ENCODE measurements around the gene VSIG10L. TPM values are rescaled to one million over a fixed set of nuclear protein-coding genes. Genes with fewer than 3 reads are reported as not detected.
A peak's percentile ranks its signal among the peaks of the same experiment; 100 is the strongest.

Gene VSIG10L
- total RNA-seq, 1 donor from 2014 or later: 3.5 TPM

DNA sequence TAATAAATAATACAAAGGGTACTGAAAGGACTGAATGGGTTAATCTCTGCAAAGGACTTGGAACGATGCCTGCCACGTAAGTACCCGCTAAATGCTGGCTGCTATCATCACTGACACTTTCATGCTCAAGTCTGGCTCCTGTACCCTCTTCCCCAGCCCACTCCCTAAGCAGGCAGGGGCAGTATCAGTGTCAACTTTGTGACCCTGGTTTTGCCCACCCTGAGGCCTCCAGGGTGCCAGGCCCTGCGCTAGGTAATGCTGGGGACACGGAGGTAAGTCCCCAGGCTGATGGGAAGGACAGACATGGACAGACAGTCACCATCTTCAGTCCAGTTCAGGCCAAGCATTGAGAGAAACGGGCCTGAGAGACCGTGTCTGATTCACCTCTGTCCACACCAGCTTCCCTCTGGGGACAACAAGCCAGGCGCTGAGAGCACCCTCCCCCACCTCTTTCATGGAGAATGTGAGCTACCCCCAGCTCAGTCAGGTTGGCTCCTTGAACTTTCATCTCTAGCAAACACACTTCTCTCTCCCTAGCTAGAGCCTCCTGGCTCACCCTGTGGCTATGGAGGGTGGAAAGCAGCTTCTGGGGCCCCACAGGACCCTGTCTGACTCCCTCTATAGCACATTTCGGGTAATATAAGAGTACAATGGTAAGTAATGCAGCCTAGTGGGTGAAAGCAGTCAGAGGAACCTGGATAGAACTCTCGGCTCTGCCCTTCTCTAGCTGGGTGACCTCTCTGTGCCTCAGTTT is 23.4 kb upstream of the VSIG10L start:
- H3K36me3 Mint-ChIP-seq (ENCODE audit: unreplicated experiment): no peaks in the 10 kb centered on the region
- TF ChIP-seq, protein P1, sequence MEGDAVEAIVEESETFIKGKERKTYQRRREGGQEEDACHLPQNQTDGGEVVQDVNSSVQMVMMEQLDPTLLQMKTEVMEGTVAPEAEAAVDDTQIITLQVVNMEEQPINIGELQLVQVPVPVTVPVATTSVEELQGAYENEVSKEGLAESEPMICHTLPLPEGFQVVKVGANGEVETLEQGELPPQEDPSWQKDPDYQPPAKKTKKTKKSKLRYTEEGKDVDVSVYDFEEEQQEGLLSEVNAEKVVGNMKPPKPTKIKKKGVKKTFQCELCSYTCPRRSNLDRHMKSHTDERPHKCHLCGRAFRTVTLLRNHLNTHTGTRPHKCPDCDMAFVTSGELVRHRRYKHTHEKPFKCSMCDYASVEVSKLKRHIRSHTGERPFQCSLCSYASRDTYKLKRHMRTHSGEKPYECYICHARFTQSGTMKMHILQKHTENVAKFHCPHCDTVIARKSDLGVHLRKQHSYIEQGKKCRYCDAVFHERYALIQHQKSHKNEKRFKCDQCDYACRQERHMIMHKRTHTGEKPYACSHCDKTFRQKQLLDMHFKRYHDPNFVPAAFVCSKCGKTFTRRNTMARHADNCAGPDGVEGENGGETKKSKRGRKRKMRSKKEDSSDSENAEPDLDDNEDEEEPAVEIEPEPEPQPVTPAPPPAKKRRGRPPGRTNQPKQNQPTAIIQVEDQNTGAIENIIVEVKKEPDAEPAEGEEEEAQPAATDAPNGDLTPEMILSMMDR (IDR thresholded peaks at IDR 0.05): no peak
- H3K4me3 Mint-ChIP-seq (ENCODE audit: unreplicated experiment): peak overlapping the region; percentile 89
- peak overlapping the region; percentile 97 for H3K27ac Mint-ChIP-seq (ENCODE audit: unreplicated experiment)
- H3K9me3 Mint-ChIP-seq (ENCODE audit: unreplicated experiment): no peaks in the 10 kb centered on the region
- DNase-seq (ENCODE audit: extremely low spot score, unreplicated experiment): no peak
- no peaks in the 10 kb centered on the region for H3K27me3 Mint-ChIP-seq (ENCODE audit: unreplicated experiment)
- peaks cover 41% of the 10 kb centered on the region for H3K4me1 Mint-ChIP-seq (ENCODE audit: unreplicated experiment)

DNA sequence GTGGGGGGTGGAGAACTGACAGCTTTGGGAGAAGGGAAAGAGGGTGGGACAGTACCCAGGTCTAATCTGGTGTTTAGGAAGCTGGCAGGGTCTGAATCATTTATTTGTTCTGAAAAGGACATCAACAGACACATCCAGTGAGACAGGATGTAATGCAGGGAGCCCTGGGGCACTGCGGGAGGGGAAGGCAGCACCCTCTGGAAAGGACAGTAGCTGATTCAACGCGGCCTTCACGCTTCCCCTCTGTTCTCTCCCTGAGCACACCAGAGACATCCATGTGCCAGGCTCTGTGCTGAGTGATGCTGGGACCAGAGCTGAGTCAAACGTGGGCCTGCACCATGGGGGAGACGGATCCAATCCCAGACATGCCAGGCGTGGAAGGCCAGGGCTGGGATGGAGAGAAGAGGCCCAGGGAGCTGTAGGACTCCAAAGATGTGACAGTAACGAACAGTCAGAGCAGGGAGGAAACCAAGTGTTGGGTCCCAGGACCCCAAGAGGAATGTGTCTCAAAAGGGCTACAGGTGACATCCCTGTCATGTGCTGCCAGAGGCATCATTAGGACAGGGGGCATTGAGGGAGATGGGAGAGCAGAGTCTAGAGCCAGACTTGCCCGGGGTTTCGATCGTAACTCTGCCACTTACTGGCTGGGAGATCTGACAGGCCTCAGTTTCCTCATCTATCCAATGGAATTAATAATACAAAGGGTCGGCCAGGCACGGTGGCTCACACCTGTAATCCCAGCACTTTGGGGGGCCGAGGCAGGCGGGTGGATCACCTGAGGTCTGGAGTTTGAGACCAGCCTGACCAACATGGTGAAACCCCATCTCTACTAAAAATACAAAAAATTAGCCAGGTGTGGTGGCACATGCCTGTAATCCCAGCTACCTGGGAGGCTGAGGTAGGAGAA is 22.5 kb upstream of the VSIG10L start:
- Mint-ChIP-seq H3K27me3 (ENCODE audit: unreplicated experiment) (no peaks in the 10 kb centered on the region), H3K4me1 (ENCODE audit: unreplicated experiment) (peaks cover 44% of the 10 kb centered on the region), H3K4me3 (ENCODE audit: unreplicated experiment) (peak overlapping the region; percentile 65), H3K9me3 (ENCODE audit: unreplicated experiment) (no peaks in the 10 kb centered on the region), H3K36me3 (ENCODE audit: unreplicated experiment) (no peaks in the 10 kb centered on the region), H3K27ac (ENCODE audit: unreplicated experiment) (peak overlapping the region; percentile 69)
- no peak for DNase-seq (ENCODE audit: extremely low spot score, unreplicated experiment)
- TF ChIP-seq, protein P1 (IDR thresholded peaks at IDR 0.05): no peak

DNA sequence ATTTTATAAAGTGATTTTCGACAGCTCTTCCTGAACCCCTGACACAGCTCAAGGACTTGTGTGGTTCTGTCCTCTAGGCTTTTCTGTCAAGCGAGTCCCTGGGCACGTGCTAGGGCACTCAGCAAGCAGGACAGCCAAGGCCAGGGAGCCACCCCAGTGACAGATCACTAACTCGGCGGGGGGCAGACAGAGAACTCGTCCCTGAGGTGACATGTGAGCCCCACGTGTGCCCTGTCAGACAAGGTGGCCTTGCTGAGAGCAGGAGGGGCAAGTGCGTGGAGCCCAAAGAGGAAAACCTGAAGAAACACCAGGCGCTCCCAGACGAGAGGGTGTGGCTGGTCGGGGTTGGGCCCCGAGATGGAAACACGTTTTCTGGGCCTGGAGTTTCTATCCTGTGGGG is 19.3 kb upstream of the VSIG10L start:
- Mint-ChIP-seq H3K4me1 (ENCODE audit: unreplicated experiment) (peaks cover 38% of the 10 kb centered on the region), H3K27me3 (ENCODE audit: unreplicated experiment) (no peaks in the 10 kb centered on the region), H3K36me3 (ENCODE audit: unreplicated experiment) (no peaks in the 10 kb centered on the region), H3K4me3 (ENCODE audit: unreplicated experiment) (no peak overlapping the region), H3K9me3 (ENCODE audit: unreplicated experiment) (no peaks in the 10 kb centered on the region), H3K27ac (ENCODE audit: unreplicated experiment) (no peak overlapping the region)
- DNase-seq (ENCODE audit: extremely low spot score, unreplicated experiment): no peak
- TF ChIP-seq, protein P1 (IDR thresholded peaks at IDR 0.05): no peak

DNA sequence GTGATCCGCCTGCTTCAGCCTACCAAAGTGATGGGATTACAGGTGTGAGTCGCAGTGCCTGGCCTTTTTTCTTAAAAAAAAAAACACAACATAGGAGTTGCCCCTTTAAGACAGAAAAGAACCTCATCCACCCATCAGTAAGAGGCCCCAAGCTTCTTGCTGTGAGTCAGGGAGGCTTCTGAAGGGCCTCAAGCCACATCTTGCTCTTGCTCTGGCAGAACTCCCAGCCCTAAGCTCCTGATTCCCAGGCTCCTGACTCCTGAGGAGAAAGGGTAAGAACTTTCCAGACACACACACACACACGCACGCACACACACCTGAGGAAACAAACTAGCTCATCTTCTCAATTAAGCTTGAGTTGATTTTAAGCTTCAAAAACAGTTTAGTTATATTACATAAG is 17.4 kb upstream of the VSIG10L start:
- H3K27ac Mint-ChIP-seq (ENCODE audit: unreplicated experiment): peak overlapping the region; percentile 86
- DNase-seq (ENCODE audit: extremely low spot score, unreplicated experiment): no peak
- TF ChIP-seq, protein P1 (IDR thresholded peaks at IDR 0.05): no peak

DNA sequence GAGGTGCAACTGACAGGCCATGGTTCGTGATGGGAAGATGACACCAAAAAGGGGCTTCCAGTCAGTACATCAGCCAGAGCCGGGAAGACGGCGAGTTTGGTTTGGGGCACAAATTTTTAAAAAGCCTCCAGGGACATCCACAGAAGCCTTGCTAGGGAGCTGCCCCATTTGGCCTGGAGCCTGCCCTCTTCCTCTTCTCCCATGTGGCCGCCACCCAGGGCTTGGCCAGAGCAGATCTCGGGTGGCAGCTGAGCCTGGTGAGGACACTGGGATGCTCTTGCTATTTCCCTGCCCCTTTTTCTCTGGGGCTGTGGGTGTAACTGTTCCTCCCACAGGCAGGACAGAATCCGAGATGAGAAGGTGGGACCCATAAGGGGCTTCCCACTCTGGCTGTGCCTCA is 16.0 kb upstream of the VSIG10L start:
- no peaks in the 10 kb centered on the region for H3K36me3 Mint-ChIP-seq (ENCODE audit: unreplicated experiment)
- H3K4me1 Mint-ChIP-seq (ENCODE audit: unreplicated experiment): peaks cover 22% of the 10 kb centered on the region
- no peaks in the 10 kb centered on the region for H3K27me3 Mint-ChIP-seq (ENCODE audit: unreplicated experiment)
- no peak overlapping the region for H3K27ac Mint-ChIP-seq (ENCODE audit: unreplicated experiment)
- H3K4me3 Mint-ChIP-seq (ENCODE audit: unreplicated experiment): no peak overlapping the region
- H3K9me3 Mint-ChIP-seq (ENCODE audit: unreplicated experiment): no peaks in the 10 kb centered on the region
- TF ChIP-seq, protein P1 (IDR thresholded peaks at IDR 0.05): no peak
- no peak for DNase-seq (ENCODE audit: extremely low spot score, unreplicated experiment)

More for the DNA sequence above, 17.4 kb upstream of the VSIG10L start:
- Mint-ChIP-seq H3K36me3 (ENCODE audit: unreplicated experiment) (no peaks in the 10 kb centered on the region), H3K9me3 (ENCODE audit: unreplicated experiment) (no peaks in the 10 kb centered on the region), H3K4me1 (ENCODE audit: unreplicated experiment) (peaks cover 30% of the 10 kb centered on the region), H3K4me3 (ENCODE audit: unreplicated experiment) (no peak overlapping the region), H3K27me3 (ENCODE audit: unreplicated experiment) (no peaks in the 10 kb centered on the region)
